A549 (cell line): Measurements from ENCODE around the gene SPEM1.

Experiments
- CHD2 ChIP-seq: fragments of 150-350 bp; IDR thresholded peaks from 2 replicates; pipeline ENCODE4 v1.6.1; 2014; ENCODE audit warnings: low read length; ENCODE audit not compliant: partially characterized antibody
- CTCF ChIP-seq: fragments of >200 bp; sonication (Bioruptor Twin); formaldehyde crosslinking; IDR thresholded peaks from 3 replicates; pipeline ENCODE4 v1.5.1; 2016
- RAD21 ChIP-seq, 2 experiments: fragments of >200 bp in 1 of 2; sonication (Bioruptor Twin) in 1 of 2; formaldehyde crosslinking in 1 of 2; IDR thresholded peaks in 1 of 2; conservative IDR thresholded peaks in 1 of 2; 2 replicates in 1 of 2; 3 replicates in 1 of 2; pipeline ENCODE4 v1.6.1; 2012 to 2018; ENCODE audit warnings: inconsistent platforms in 1 of 2

- TF ChIP-seq CTCF = no peak
- no peak for TF ChIP-seq RAD21 (conservative IDR thresholded peaks at IDR 0.05 in 1 of 2, IDR thresholded peaks at IDR 0.05 in 1 of 2)
- no peak for TF ChIP-seq CHD2
Observed at GRCh38 chr17:7421186-7421585, 1.1 kb downstream of the SPEM1 start.
